Astrocyte of the cerebellum (primary cell): ENCODE data around the gene SLC30A5.
A peak's percentile ranks its signal among the peaks of the same experiment; 100 is the strongest.
"Not testable (repeated sequence)": the region's sequence is repeated elsewhere in the genome, so short reads cannot be mapped to it uniquely, and the experiment has no call there.

Experiments
- DNase-seq: peaks from one replicate; pipeline ENCODE4 v3.0.0-alpha.2; 2011; ENCODE audit warnings: low read depth
- H3K4me3 ChIP-seq: 2 replicates; pipeline ENCODE4 v1.5.1; 2011; ENCODE audit warnings: mild to moderate bottlenecking, low read depth, low read length, moderate library complexity
- in situ Hi-C: cut with HindIII; loops from 2 replicates; pipeline ENCODE4 v1.10.0; 2017; ENCODE audit warnings: low sequenced_read_pairs
- TF ChIP-seq, protein P1 (sequence below): IDR thresholded peaks from 2 replicates; pipeline ENCODE4 v1.5.1; 2012; ENCODE audit warnings: low read length, low read depth, moderate library complexity, mild to moderate bottlenecking; ENCODE audit errors: missing control alignments

SLC30A5 gene

DNA sequence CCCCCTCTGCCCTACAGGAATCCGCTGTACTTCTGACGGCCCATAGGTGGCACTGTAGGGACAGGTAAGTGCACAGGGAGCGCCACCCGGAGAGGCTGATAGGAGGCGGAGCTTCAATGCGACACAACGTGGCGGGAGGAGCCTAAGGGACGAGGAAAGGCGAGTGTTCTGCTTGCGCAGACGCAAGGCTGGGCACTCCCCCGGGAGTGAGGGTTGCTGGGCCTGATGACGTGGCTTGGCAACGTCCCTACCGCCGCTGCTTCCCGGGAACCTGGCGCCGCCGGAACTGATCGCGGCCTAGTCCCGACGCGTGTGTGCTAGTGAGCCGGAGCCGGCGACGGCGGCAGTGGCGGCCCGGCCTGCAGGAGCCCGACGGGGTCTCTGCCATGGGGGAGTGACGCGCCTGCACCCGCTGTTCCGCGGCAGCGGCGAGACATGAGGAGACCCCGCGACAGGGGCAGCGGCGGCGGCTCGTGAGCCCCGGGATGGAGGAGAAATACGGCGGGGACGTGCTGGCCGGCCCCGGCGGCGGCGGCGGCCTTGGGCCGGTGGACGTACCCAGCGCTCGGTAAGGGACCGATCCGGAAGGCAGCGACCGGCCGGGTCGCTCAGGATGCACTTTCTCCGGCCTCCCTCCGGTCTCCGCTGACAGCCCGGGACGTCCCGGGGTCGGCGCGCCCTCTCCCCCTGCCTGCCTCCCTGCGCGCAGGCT lies at the start of gene SLC30A5:
Gene SLC30A5, plus strand, starts transcription at position 244 of the 712 bp plus-strand sequence. Its CDS starts 242 bp downstream, at position 486.
- DNase-seq, result peak; percentile 99
- H3K4me3 ChIP-seq, result peak within 1 kb of the TSS; percentile 84
- TF ChIP-seq, protein P1, sequence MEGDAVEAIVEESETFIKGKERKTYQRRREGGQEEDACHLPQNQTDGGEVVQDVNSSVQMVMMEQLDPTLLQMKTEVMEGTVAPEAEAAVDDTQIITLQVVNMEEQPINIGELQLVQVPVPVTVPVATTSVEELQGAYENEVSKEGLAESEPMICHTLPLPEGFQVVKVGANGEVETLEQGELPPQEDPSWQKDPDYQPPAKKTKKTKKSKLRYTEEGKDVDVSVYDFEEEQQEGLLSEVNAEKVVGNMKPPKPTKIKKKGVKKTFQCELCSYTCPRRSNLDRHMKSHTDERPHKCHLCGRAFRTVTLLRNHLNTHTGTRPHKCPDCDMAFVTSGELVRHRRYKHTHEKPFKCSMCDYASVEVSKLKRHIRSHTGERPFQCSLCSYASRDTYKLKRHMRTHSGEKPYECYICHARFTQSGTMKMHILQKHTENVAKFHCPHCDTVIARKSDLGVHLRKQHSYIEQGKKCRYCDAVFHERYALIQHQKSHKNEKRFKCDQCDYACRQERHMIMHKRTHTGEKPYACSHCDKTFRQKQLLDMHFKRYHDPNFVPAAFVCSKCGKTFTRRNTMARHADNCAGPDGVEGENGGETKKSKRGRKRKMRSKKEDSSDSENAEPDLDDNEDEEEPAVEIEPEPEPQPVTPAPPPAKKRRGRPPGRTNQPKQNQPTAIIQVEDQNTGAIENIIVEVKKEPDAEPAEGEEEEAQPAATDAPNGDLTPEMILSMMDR, result peak; percentile 93
- in situ Hi-C loops, result no loop called here

DNA sequence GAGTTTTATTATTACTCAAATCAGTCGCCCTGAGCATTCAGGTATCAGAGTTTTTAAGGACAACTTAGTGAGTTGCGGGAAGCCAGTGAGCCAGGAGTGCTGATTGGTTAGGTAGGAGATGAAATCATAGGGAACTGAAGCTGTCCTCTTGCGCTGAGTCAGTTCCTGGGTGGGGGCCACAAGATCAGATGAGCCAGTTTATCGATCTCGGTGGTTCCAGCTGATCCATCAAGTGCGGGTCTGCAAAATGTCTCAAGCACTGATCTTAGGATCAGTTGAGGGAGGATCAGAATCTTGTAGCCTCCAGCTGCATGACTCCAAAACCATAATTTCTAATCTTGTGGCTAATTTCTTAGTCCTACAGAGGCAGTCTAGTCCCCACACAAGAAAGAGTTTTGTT lies 48.6 kb upstream of the SLC30A5 start:
- DNase-seq, H3K4me3 ChIP-seq, in situ Hi-C loops: not testable (repeated sequence)

DNA sequence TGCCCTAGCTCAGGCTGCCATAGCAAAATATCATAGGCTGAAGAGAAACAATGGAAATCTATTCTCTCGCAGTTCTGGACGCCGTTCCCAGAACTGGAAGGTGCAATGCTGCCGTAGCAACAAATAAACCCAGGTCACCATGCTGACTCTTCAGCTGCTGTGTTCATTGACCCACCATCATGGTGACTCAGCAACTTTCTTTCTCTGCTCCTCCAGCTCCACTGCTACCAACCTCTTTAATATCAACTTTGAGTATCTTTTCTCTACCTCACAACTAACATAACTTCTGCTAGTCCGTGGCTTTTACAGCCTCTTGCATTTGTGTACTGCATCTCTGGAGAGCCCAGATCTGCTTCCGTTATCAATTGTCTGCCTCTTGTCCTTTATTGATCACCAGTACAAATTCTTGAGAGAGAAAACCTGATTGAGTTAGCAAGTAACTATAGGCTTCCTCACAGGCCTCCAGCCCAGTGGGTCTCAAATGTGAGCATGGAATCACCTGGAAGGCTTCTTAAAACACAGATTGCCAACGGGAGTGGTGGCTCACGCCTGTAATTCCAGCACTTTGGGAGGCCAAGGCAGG lies 47.3 kb upstream of the SLC30A5 start:
- in situ Hi-C loops, result no loop called here
- DNase-seq, result no peak
- no peak overlapping the region for H3K4me3 ChIP-seq
- TF ChIP-seq, protein P1, result no peak

DNA sequence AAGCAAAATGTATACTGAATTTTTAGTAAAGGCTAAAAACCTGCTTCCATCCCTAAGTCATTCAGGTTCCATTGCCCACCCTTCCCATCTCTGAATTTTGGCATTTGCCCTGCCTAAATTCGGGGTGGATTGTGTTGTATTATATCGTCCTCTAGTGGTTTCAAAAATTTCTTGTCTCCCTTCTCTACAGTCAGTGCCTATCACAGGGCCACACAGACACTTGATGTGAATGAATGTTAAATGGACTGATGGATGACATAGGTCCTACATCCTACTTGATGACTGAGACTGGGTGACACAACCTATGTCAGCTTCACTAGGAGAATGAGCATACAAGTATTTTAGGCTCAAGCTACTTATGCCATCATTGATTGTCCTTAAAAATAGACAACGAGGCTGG lies 45.6 kb upstream of the SLC30A5 start:
- in situ Hi-C loops, result no loop called here

DNA sequence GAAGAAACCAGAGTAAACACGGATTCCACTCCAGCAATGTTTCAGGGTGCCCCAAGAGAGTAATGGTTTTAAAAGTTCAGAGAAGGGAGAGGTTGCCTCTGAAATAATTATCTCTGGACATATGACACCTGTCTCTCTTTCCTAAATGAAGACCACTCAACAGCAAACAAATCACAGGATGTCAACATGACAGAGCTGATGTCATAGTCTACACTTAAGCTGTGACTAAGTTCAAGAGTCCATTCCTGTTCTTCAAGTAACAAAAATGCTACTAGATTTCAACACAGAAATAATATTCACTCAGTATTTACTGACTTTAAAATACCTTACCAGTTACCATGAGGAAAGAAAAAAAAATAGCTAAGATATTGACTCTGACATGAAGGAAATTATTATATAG lies 44.7 kb upstream of the SLC30A5 start:
- no peak for DNase-seq
- in situ Hi-C loops, result no loop called here
- H3K4me3 ChIP-seq, result no peak overlapping the region
- TF ChIP-seq, protein P1, result no peak

More for the DNA sequence above, 45.6 kb upstream of the SLC30A5 start:
- no peak overlapping the region for H3K4me3 ChIP-seq
- DNase-seq, result no peak
- TF ChIP-seq, protein P1, result peak; percentile 38

DNA sequence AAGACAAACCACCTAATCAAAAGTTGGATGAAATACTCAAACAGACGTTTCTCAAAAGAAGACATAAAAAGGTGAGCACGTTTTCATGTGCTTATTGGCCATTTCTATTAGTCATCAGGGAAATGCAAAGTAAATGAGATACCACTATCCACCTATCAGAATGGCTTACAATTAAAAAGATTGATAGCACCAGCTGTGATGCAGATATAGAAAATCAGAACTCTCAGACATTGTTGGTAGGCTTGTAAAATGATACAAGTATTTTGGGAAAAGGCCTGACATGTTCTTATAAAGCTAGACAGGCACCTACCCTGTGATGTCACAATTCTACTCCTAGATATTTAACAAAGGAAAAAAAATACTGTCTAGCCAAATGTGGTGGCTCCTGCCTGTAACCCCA lies 44.0 kb upstream of the SLC30A5 start:
- H3K4me3 ChIP-seq, result no peak overlapping the region
- no peak for DNase-seq
- TF ChIP-seq, protein P1, result no peak
- in situ Hi-C loops, result no loop called here

DNA sequence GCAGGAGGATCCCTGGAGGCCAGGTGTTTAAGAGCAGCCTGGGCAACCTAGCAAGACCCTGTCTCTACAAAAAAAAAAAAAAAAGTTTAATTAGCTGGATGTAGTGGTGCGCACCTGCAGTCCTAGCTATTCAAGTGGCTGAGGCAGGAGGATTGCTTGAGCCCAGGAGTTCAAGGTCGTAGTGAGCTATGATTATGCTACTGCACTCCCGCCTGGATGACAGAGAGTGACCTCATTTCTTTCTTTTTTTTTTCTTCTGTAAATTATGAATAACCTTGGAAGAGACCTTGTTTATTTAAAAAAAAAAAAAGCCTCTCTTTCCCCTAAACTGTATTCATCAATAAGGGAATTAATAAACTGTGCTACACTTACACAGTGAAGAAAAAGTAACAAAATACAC lies 43.6 kb upstream of the SLC30A5 start:
- TF ChIP-seq, protein P1, result no peak
- in situ Hi-C loops, result no loop called here
- no peak for DNase-seq
- no peak overlapping the region for H3K4me3 ChIP-seq
